Mononuclear cell (primary cell): Measurements from ENCODE around the gene SHMT1. TPM values are rescaled to one million over a fixed set of nuclear protein-coding genes. Genes with fewer than 3 reads are reported as not detected.
"Not testable (repeated sequence)": the region's sequence is repeated elsewhere in the genome, so short reads cannot be mapped to it uniquely, and the experiment has no call there.

Source experiments
- H3K27me3 ChIP-seq: 2 replicates; pipeline ENCODE4 v1.6.0; 2011; ENCODE audit warnings: low read length, control low read depth; ENCODE audit not compliant: insufficient read depth
- H3K4me1 ChIP-seq: 2 replicates; pipeline ENCODE4 v1.5.1; 2011; ENCODE audit warnings: mild to moderate bottlenecking, low read length, control low read depth; ENCODE audit not compliant: insufficient read depth
- H3K4me3 ChIP-seq: 2 replicates; pipeline ENCODE4 v1.5.1; 2011; ENCODE audit warnings: mild to moderate bottlenecking, low read length, moderate library complexity
- H3K9me3 ChIP-seq: 2 replicates; pipeline ENCODE4 v1.5.1; 2011; ENCODE audit warnings: low read depth, mild to moderate bottlenecking, control low read depth, low read length
- total RNA-seq: library from RNA; depleted of rRNA; stranded (reverse); fragments of >200 nt; gene quantifications from one replicate; pipeline ENCODE4 v1.2.3, GENCODE V29; 2012

Gene SHMT1
- total RNA-seq, 1 donor, result 3.1 TPM

DNA sequence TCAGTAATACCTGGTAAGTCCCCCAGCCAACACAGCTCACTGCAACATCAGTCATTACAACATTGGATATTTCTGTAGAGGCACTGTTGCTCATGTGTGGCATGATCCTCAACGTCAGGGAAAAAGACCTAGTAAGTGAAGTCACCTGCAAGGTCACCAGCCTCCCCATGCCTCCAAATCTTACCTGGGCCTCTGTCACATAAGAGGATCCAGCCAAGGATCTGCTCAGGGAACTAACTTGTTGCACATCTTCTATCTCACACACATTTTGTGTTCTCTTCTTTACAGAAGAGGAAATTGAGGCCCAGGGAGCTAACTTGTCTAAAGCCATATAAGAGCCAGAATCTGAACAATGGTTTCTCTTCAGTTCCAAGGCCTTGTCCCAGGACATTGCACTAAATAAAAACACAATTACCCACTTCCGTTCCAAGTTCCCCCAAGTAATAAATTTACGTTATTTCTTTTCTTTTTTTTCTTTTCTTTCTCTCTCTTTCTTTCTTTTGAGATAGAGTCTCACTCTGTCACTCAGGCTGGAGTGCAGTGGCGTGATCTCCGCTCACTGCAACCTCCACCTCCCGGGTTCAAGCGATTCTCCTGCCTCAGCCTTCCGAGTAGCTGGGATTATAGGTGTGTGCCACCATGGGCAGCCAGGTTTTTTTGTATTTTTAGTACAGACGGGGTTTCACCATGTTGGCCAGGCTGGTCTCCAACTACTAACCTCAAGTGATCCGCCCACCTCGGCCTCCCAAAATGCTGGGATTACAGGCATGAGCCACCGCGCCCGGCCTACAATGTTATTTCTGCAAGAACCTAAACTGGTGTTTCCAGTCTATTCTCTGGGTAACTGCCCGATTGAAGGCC, 1.3 kb downstream of the SHMT1 start:
- no peaks in the 10 kb centered on the region for H3K27me3 ChIP-seq
- no peak overlapping the region for H3K4me3 ChIP-seq
- peaks cover 17% of the 10 kb centered on the region for H3K4me1 ChIP-seq
- no peaks in the 10 kb centered on the region for H3K9me3 ChIP-seq

DNA sequence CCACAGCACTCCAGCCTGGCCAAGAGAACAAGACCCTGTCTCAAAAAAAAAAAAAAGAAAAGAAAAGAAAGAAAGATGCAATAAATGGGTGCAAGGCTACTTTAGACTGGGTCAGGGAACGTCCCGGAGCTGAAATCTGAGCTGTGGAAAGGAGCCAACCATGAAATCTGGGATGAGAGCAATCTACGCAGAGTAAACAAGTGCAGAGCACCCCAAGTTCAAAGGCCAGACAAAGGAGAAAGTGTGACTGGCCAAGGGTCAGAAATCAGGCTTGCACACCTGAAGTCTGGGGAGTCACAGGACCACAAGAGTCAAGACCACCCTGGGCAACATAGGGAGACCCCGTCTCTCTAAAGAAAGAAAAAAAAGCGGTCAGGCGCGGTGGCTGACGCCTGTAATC, 2.8 kb downstream of the SHMT1 start:
- Histone ChIP-seq H3K4me3 (no peak overlapping the region), H3K27me3 (no peaks in the 10 kb centered on the region), H3K4me1 (peaks cover 25% of the 10 kb centered on the region), H3K9me3 (no peaks in the 10 kb centered on the region)

DNA sequence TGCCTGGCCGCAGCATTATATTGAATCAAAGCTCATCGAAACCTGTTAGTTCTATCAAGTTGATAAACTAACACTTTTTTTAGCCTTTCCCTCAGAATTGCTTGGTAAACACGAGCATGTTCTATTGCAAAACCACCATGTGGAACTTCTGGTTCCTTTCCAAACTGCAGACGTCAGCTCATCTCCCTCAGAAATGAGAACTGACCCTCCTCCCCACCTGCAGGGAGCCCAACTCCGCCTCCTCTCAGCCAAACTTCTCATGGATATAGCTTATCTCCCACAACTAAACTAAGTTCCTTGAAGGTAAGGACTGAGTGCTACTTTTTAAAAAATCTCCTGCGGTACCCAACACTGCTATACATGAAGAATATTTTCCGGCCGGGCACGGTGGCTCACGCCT, 6.7 kb downstream of the SHMT1 start:
- Histone ChIP-seq H3K27me3 (no peaks in the 10 kb centered on the region), H3K9me3 (no peaks in the 10 kb centered on the region), H3K4me1 (peaks cover 9% of the 10 kb centered on the region), H3K4me3 (no peak overlapping the region)

DNA sequence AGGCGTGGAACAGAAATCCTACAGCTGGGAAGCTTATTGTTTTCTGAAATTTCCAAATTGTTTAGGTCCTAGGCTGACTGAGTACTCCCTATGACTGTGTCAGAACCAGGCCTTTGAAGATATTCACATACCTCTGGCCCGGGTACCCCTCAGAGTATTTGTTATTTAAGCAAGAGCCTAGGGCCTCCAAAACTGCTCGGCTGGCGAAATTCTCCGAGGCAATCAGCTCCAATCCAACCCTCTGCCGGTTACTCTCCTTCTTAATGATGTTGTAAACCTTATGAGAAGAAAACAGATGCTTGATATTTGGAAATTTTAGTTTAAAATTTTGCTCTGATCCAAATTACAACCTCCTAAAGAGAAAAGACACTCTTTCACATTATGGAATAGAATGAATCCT, 9.8 kb downstream of the SHMT1 start:
- peaks cover 9% of the 10 kb centered on the region for H3K4me1 ChIP-seq
- no peaks in the 10 kb centered on the region for H3K27me3 ChIP-seq
- H3K4me3 ChIP-seq, result no peak overlapping the region
- no peaks in the 10 kb centered on the region for H3K9me3 ChIP-seq

DNA sequence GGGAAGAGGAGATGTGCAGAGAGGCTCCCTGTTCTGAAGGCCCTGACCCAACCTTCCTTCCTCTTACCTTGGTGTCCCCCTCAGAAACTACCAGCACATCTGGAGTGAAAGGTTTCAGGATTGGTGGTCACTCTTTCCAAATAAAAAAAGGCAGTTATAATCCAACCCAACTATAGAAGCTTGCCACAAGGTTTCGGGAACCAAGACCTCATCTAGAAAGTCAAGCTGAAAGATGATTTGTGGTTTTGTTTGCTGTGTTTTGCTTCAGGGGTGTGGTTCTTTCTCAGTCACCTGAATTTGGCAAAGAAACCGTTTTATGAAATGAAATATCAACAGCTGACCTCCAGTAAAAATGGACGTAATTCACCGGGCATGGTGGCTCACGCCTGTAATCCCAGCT, 19.3 kb downstream of the SHMT1 start:
- Histone ChIP-seq H3K9me3 (no peaks in the 10 kb centered on the region), H3K27me3 (no peaks in the 10 kb centered on the region), H3K4me3 (no peak overlapping the region), H3K4me1 (no peaks in the 10 kb centered on the region)

DNA sequence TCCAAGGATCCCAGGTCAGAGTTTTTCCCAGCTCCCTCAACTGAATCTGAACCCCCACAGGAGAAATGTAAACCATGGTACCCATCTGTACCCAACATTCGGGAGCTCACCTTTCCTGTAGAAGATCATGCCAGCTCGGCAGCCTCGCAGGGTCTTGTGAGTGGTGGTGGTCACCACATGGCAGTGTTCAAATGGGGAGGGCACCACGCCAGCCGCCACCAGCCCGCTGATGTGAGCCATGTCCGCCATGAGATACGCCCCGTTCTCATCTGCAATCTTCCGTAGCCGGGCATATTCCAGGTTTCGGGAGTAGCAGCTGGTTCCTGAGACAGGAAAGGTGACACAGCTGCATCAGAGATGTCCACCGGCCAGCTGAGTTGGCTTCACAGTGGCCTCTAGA, 23.4 kb downstream of the SHMT1 start:
- Histone ChIP-seq H3K4me3 (no peak overlapping the region), H3K9me3 (no peaks in the 10 kb centered on the region), H3K27me3 (no peaks in the 10 kb centered on the region), H3K4me1 (no peaks in the 10 kb centered on the region)

DNA sequence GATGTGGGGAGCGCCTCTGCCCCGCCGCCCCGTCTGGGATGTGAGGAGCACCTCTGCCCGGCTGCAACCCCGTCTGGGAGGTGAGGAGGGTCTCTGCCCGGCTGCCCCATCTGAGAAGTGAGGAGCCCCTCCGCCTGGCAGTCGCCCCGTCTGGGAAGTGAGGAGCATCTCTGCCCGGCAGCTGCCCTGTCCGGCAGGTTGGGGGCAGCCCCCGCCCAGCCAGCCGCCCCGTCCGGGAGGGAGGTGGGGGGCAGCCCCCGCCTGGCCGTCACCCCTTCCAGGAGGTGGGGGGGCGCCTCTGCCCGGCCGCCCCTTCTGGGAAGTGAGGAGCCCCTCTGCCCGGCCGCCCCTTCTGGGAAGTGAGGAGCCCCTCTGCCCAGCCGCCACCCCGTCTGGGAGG, 25.2 kb downstream of the SHMT1 start:
- not testable (repeated sequence) for H3K9me3 ChIP-seq, H3K4me1 ChIP-seq, H3K27me3 ChIP-seq, H3K4me3 ChIP-seq

DNA sequence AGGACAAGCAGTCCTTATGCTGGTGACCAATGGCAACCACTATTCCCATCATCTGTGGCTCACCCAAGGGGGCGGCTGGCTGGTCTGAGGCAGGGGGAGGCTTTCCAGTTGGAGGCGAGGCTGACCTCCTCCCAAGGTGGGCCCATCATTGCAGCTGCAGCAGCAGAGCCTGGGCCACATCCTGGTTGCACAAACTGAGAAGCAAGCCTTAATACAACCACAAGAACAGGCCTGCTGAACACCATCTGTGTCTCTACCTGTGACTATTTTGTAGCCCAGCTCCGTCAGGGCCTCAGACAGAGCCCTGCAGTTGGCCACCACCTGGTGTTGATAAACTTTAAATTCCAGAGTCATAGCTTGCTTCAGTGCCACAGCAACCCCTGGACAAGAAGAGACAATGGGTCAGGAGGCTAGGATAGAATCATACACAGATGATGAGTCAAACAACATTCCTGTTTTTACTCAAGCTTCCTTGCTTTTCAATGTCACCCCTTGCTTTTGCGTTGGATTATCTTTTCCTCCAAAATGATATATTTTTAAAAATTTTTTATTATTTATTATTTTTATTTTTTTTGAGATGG, 30.4 kb downstream of the SHMT1 start:
- no peak overlapping the region for H3K4me3 ChIP-seq
- peaks cover 6% of the 10 kb centered on the region for H3K4me1 ChIP-seq
- no peaks in the 10 kb centered on the region for H3K27me3 ChIP-seq
- H3K9me3 ChIP-seq, result no peaks in the 10 kb centered on the region

DNA sequence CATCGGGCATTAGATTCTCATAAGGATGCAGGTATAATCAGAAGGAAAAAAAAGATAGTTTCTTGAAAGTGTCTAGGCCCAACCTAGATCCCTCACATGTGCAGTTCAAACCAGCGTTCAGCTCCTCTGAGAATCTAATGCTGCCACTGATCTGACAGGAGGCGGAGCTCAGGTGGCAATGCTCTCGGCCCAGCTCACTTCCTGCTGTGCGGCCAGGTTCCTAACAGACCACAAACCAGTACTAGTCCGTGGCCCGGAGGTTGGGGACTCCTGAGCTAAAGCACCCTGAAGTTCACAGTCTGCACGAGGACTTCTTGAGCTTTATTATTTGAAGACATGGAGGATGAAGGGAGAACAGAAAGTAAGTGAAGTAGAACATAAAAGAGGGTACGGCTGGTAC, 31.5 kb downstream of the SHMT1 start:
- H3K9me3 ChIP-seq, result no peaks in the 10 kb centered on the region
- H3K27me3 ChIP-seq, result no peaks in the 10 kb centered on the region
- H3K4me3 ChIP-seq, result no peak overlapping the region
- peaks cover 6% of the 10 kb centered on the region for H3K4me1 ChIP-seq

DNA sequence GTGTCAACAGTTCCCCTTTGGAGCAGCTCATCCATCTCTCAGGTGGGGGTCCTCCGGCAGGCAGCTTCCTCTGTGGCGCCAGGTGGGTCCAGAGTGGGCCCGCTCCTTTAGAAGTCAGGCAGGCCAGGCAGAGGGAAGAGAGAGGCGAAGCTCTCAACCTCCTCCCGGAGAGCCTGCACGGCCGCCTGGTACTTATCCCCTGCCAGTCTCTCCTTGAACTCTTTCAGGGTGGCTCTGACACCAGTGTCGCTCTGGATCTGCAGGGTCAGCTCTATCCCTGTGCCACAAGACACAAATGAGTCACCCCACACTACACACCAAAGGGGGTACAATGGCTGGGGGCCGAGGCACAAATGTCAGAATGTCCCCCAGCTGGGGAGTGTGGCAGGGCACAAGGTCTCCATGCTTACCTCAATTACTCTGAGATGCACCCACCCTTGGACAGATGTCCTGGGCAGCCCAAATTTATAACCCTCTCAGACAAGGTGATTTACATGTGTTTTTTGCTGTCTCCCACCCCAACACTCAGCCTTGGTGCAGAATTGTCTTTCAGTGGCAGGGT, 34.6 kb downstream of the SHMT1 start:
- Histone ChIP-seq H3K27me3 (no peaks in the 10 kb centered on the region), H3K4me1 (peaks cover 16% of the 10 kb centered on the region), H3K4me3 (no peak overlapping the region), H3K9me3 (no peaks in the 10 kb centered on the region)

DNA sequence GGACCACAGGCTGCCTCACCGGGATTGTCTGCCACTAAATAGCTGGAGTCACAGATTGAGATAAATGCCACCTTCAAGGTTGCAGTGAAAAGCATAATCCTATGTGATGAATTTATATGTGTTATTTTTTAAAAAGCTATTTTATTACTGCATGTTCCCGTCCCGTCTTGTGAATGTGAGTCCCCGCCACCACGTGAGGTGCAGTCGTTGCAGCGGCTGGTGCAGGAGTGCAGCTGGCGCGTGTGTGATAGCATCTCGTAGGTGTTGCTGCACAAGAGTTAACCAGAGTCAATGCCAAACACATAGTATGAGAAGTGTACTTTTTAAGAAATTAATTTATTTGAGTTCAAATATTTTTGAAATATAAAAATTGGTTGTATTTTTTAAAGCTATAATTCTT, 35.8 kb downstream of the SHMT1 start:
- Histone ChIP-seq H3K9me3 (no peaks in the 10 kb centered on the region), H3K4me3 (no peak overlapping the region)

DNA sequence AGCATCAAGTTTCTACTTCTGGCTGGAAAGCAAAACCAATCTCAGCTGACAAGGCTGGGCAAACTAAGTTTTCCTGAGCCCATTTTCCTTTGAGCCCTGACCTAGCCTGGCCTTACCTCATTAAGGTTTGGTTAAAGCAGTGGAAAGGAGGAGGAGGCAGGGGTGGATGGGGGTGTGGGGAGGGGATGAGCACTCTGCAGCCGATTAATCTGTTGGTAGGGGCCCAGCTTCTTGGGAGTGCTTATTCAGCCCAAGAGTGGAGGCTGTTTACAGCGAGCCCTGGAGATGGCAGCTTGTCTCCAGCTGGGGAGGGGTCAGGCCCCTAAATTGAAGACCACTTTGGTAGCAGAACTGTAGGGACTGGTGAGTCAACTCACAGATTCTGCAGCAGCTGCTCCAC, 36.3 kb downstream of the SHMT1 start:
- H3K4me3 ChIP-seq, result no peak overlapping the region

More for the DNA sequence above, 35.8 kb downstream of the SHMT1 start:
- H3K27me3 ChIP-seq, result no peaks in the 10 kb centered on the region
- peaks cover 19% of the 10 kb centered on the region for H3K4me1 ChIP-seq

DNA sequence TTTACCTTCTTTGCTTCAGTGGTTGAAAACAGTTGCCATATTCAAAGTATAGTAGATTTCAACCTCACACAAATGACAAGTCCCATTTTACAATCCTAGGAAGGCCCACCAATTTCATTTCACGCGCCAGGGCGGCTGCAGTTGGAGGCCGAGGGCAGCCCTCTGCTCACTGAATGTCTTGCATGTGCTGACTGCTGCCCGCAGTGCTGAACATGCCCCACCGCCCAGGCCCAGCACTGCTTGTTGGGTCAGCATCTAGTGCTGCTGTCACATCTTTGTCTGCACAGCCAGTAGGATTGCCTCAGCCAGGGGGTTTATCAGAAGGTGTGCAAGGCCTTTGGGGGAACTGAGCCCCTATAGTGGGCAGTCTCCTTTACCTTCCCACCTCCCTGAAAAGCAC, 36.8 kb downstream of the SHMT1 start:
- Histone ChIP-seq H3K4me3 (no peak overlapping the region), H3K27me3 (no peaks in the 10 kb centered on the region), H3K9me3 (no peaks in the 10 kb centered on the region), H3K4me1 (peaks cover 22% of the 10 kb centered on the region)

More for the DNA sequence above, 36.3 kb downstream of the SHMT1 start:
- Histone ChIP-seq H3K27me3 (no peaks in the 10 kb centered on the region), H3K4me1 (peaks cover 23% of the 10 kb centered on the region), H3K9me3 (no peaks in the 10 kb centered on the region)

DNA sequence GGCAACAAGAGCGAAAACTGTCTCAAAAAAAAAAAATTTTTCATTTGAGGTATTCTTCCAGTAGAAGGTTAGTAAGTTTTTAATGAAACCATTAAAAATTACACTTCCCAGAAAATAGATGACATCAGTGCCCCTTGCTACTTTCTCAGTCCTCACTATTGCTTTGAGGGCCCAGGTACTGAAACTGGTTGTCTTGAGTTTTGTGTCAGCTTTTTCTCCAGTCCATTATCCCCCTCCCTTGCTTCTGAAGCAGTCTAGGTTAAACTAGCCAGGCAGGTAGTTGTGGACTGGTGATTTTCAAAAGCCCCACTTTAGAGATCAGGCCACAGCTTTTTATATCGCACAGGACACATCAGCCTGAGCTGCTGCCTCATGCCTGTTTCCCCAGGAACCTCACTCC, 37.3 kb downstream of the SHMT1 start:
- Histone ChIP-seq H3K9me3 (no peaks in the 10 kb centered on the region), H3K27me3 (no peaks in the 10 kb centered on the region), H3K4me1 (peaks cover 21% of the 10 kb centered on the region)

DNA sequence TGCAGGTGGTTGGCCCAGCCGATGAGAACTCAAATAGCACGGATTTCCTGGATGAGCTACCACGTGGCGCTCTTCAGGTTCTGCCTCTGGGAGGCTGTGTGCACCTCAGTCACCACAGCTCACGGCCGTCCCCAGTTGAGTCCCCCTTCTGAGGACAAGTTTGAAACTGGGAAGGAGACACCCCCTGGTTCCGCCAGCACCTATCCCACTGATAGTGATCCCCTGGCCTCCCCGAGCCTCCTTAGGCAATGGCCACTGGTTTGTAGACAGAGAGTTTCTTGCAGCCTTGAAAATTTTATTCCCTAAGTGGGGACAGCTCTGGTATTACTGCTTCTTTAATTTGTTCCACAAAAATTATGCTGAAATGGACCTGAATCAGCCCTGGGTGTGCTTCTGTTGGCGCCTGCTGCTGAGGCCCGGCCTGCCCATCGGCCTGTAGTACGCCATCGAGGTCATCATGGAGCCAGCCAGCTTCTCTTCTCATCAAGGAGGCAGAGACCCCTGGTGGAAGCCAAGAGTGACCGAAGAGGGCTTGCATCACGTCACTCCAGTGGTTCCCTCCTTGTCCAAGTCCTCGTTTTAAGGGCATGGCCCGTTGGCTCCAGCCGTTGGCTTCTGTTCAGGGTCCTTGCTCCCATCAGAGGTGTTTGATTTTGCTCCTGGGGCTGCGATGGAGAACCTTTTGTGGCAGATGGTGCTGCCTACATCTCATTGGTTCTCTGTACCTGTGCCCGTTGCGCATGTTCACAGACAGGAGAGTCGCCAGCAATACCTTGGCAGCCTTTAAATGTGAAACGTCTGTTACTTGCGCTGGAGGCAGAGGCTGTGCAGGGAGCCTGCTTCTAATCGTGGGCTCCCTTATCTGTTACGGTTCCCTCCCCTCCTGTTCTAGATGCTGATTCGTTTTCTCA, 39.0 kb downstream of the SHMT1 start:
- peaks cover 35% of the 10 kb centered on the region for H3K4me1 ChIP-seq

More for the DNA sequence above, 37.3 kb downstream of the SHMT1 start:
- H3K4me3 ChIP-seq, result no peak overlapping the region

More for the DNA sequence above, 39.0 kb downstream of the SHMT1 start:
- Histone ChIP-seq H3K27me3 (no peaks in the 10 kb centered on the region), H3K9me3 (no peaks in the 10 kb centered on the region), H3K4me3 (no peak overlapping the region)
